HepG2 (cell line): Measurements from ENCODE around the gene RNASE13. TPM values are rescaled to one million over a fixed set of nuclear protein-coding genes. Genes with fewer than 3 reads are reported as not detected.

ENCODE experiments used
- ATAC-seq: fragments of 200-7000 bp; cut with Tn5 transposase; 3 replicates; pipeline ENCODE4 v1.9.1; 2020; ENCODE audit warnings: mild to moderate bottlenecking, moderate library complexity
- BruUV-seq: library from RNA; stranded (reverse); fragments of 400-500 nt; replicated peaks from 2 replicates; lab custom pipeline; 2021; lab: Mats Ljungman, UMichigan
- CTCF ChIA-PET: fragments of 300-600 bp; formaldehyde crosslinking; extraction: SDS; loops from one replicate; lab custom pipeline; 2021; ENCODE audit warnings: low total read pairs, inconsistent platforms, low intra/inter-chr PET ratio; lab: Yijun Ruan, JAX
- POLR2A ChIA-PET: fragments of 350-600 bp; sonication (Branson Sonifier 250); formaldehyde crosslinking; loops from one replicate; lab custom pipeline; 2020; ENCODE audit warnings: antibody characterized with exemption, inconsistent platforms; lab: Yijun Ruan, JAX
- DNase-seq: peaks from one replicate; pipeline ENCODE4 v3.0.0-alpha.2; 2015; ENCODE audit warnings: low spot score
- FAIRE-seq: peaks from 3 replicates; lab custom pipeline; 2011; peaks lifted over from hg19 to GRCh38; lab: Jason Lieb, UNC
- H2AFZ ChIP-seq: one replicate; pipeline ENCODE4 v1.6.1; 2011; ENCODE audit warnings: low read length, inconsistent platforms
- H3K27ac ChIP-seq: fragments of 300-600 bp; 3 replicates; pipeline ENCODE4 v1.8.0; 2011; ENCODE audit warnings: mixed run types, mild to moderate bottlenecking, mixed read lengths, low read length, inconsistent platforms; ENCODE audit not compliant: insufficient read depth; ENCODE audit errors: extremely low read length
- H3K27me3 ChIP-seq, 2 experiments: fragments of 200-600 bp in 1 of 2; 2 replicates in 1 of 2; 3 replicates in 1 of 2; pipeline versions ENCODE4 v1.6.0 to v1.8.0; 2011; ENCODE audit warnings: low read length in 2 of 2, mild to moderate bottlenecking in 2 of 2, moderate library complexity in 2 of 2, inconsistent platforms in 1 of 2; ENCODE audit not compliant: insufficient read depth in 2 of 2, control insufficient read depth in 1 of 2
- H3K36me3 ChIP-seq, 2 experiments: fragments of 200-600 bp in 1 of 2; replicated peaks in 1 of 2; 2 replicates in 1 of 2; 3 replicates in 1 of 2; pipeline versions ENCODE4 v1.5.1 to v1.8.0; 2011; ENCODE audit warnings: low read length in 2 of 2, inconsistent platforms in 1 of 2; ENCODE audit not compliant: insufficient read depth in 2 of 2, control insufficient read depth in 1 of 2
- H3K4me1 ChIP-seq: 2 replicates; pipeline ENCODE4 v1.5.1; 2012; ENCODE audit warnings: low read length, inconsistent platforms; ENCODE audit not compliant: insufficient read depth
- H3K4me2 ChIP-seq: 2 replicates; pipeline ENCODE4 v1.6.0; 2011; ENCODE audit warnings: low read depth, low read length, inconsistent platforms
- H3K4me3 ChIP-seq, 3 experiments: fragments of 200-600 bp in 1 of 3; sonication (generic), shearing (Covaris generic) in 1 of 3; replicated peaks in 1 of 3; 2 replicates each; pipeline ENCODE4 v1.5.1; 2011 to 2016; ENCODE audit warnings: low read length in 3 of 3, inconsistent platforms in 2 of 3, low read depth in 2 of 3, mild to moderate bottlenecking in 2 of 3, control low read depth in 1 of 3, mixed read lengths in 1 of 3; ENCODE audit not compliant: insufficient read depth in 1 of 3
- H3K79me2 ChIP-seq: one replicate; pipeline ENCODE4 v1.6.1; 2011; ENCODE audit warnings: low read length, inconsistent platforms; ENCODE audit not compliant: insufficient read depth
- H3K9ac ChIP-seq: 2 replicates; pipeline ENCODE4 v1.6.0; 2011; ENCODE audit warnings: mild to moderate bottlenecking, low read depth, low read length, inconsistent platforms; ENCODE audit not compliant: insufficient read depth
- H3K9me3 ChIP-seq: 2 replicates; pipeline ENCODE4 v1.5.1; 2012; ENCODE audit warnings: mild to moderate bottlenecking, low read length
- H4K20me1 ChIP-seq: 2 replicates; pipeline ENCODE4 v1.6.0; 2011; ENCODE audit warnings: inconsistent platforms, mild to moderate bottlenecking, low read length, moderate library complexity; ENCODE audit not compliant: insufficient read depth
- CBX1 ChIP-seq: IDR thresholded peaks from one replicate; pipeline ENCODE4 v1.6.1; 2016; ENCODE audit warnings: antibody characterized with exemption, low read depth
- HMG20A ChIP-seq: IDR thresholded peaks from 2 replicates; pipeline ENCODE4 v1.6.1; 2016; ENCODE audit warnings: borderline replicate concordance
- IKZF1 ChIP-seq: fragments of 450-650 bp; IDR thresholded peaks from 2 replicates; pipeline ENCODE4 v1.7.1; 2016
- KDM4B ChIP-seq: sonication (generic); formaldehyde crosslinking; IDR thresholded peaks from 2 replicates; pipeline ENCODE4 v1.4.0; 2020; ENCODE audit warnings: missing genetic modification reagents
- MAZ ChIP-seq, 2 experiments: sonication (generic) in 1 of 2; formaldehyde crosslinking in 1 of 2; IDR thresholded peaks; 2 replicates each; pipeline versions ENCODE4 v1.5.0 to v1.6.1; 2012 to 2020; ENCODE audit warnings: low read depth in 2 of 2, mild to moderate bottlenecking in 2 of 2, borderline replicate concordance in 1 of 2, improper control_type of control experiment in 1 of 2, low read length in 1 of 2, missing genetic modification reagents in 1 of 2, moderate library complexity in 1 of 2
- SMARCC2 ChIP-seq: fragments of 450-650 bp; IDR thresholded peaks from 2 replicates; pipeline ENCODE4 v1.6.1; 2017; ENCODE audit warnings: antibody characterized with exemption, mild to moderate bottlenecking
- ZSCAN30 ChIP-seq: sonication (generic); formaldehyde crosslinking; IDR thresholded peaks from 2 replicates; pipeline ENCODE4 v1.5.0; 2020; ENCODE audit warnings: mild to moderate bottlenecking, missing genetic modification reagents
- WGBS: methylation state at CpG from one replicate; pipeline ENCODE4 v1.1.6; 2017; ENCODE audit warnings: low lambda C conversion rate; 5-methylcytosine and 5-hydroxymethylcytosine counted together
- in situ Hi-C: cut with HindIII; loops from 2 replicates; pipeline ENCODE4 v1.10.0; 2017; ENCODE audit warnings: low pct_unique_long_range_greater_than_20kb; ENCODE audit not compliant: extremely low pct_ligation_motif_present
- intact Hi-C: fragments of 100-400 bp; cut with micrococcal nuclease; formaldehyde crosslinking; loops from one replicate; pipeline ENCODE4 v1.10.0; 2022; ENCODE audit not compliant: unreplicated experiment
- polyA plus RNA-seq, 8 experiments: library from polyadenylated mRNA; depleted of rRNA in 3 of 8; stranded (reverse) in 7 of 8; unstranded in 1 of 8; fragments of >200 nt; fragmentation: Illumina TruSeq in 4 of 8; extraction: Trizol in 4 of 8; gene quantifications; 2 replicates each; pipeline versions ENCODE4 v1.2.1 to v1.2.3, GENCODE V29; 2011 to 2016; ENCODE audit warnings: low read depth in 4 of 8, missing spikeins in 1 of 8, mixed read lengths in 1 of 8; ENCODE audit not compliant: insufficient read depth in 1 of 8
- total RNA-seq, 5 experiments: library from RNA; depleted of rRNA; stranded (reverse); fragments of >200 nt; fragmentation: Illumina TruSeq; extraction: Trizol; gene quantifications; 2 replicates each; pipeline ENCODE4 v1.2.3, GENCODE V29; 2016; ENCODE audit warnings: low read depth in 1 of 5
- TF ChIP-seq, protein P1 (sequence below), 2 experiments: sonication (generic) in 1 of 2; formaldehyde crosslinking in 1 of 2; IDR thresholded peaks; 2 replicates each; pipeline versions ENCODE4 v1.6.1 to v1.9.0; 2014 to 2022; ENCODE audit warnings: antibody characterized with exemption in 1 of 2, borderline replicate concordance in 1 of 2, inconsistent platforms in 1 of 2, low read depth in 1 of 2, missing genetic modification reagents in 1 of 2
- TF ChIP-seq, protein P2 (sequence below): IDR thresholded peaks from 2 replicates; pipeline ENCODE4 v1.6.1; 2016; ENCODE audit warnings: low read depth, missing genetic modification reagents, missing compliant biosample characterization
- TF ChIP-seq, protein P3 (sequence below): sonication (generic); formaldehyde crosslinking; IDR thresholded peaks from 2 replicates; pipeline ENCODE4 v1.5.0; 2020; ENCODE audit warnings: missing genetic modification reagents

RNASE13 gene
- total and polyA plus RNA-seq, 2 of the 13 experiments (the other 11 are each of a cell fraction or from before 2014, with no cell fraction given): 1.0 TPM; not detected in 1

DNA sequence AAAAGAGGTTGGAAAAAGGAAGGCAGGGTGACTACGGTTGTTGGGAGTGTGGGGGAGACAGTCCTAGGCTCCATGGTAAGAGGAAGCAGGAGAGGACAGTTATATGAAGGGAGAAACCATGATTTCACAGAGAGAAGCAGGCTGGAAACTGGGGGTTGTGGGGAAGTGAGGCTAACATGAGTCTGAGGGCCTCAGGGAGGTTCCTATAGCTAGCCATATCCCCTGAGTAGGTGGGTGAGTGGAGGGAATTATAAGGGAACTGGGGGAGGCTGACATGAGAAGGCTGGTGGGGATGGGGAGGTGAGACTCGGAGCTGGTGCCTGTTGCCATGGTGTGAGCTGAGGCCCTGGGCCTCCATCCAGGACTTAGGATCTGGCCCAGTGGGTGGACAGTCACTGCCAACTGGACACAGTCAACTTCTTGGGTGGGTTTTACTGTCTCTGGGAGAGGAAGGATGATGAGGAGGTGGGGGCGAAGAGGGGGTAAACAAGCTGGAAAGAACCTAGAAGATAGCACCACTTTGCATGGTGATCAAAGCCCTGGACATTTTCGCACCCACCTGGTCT, 1.4 kb downstream of the RNASE13 start:
- Histone ChIP-seq H3K4me3 (no peak overlapping the region), H3K79me2 (no peaks in the 10 kb centered on the region), H3K9me3 (no peaks in the 10 kb centered on the region), H3K9ac (no peak overlapping the region), H3K4me2 (no peak overlapping the region), H3K27ac (no peak overlapping the region), H4K20me1 (no peaks in the 10 kb centered on the region), H3K36me3 (no peaks in the 10 kb centered on the region), H2AFZ (no peak overlapping the region)
- POLR2A ChIA-PET: interaction anchor here (1.3 kb wide), 1 partner anchor 8 kb away, joined by 4 read pairs; the partner anchor contains the start of gene NDRG2
- DNase-seq (no peak), ATAC-seq (no peak), FAIRE-seq (no peak)
- in situ Hi-C loops: no loop called here
- 77% methylated on average over 4 of the region's 4 CpGs for WGBS
- intact Hi-C loops: no loop called here
- TF ChIP-seq ZSCAN30 (CRISPR knock-in tag): no peak
- TF ChIP-seq, protein P1, sequence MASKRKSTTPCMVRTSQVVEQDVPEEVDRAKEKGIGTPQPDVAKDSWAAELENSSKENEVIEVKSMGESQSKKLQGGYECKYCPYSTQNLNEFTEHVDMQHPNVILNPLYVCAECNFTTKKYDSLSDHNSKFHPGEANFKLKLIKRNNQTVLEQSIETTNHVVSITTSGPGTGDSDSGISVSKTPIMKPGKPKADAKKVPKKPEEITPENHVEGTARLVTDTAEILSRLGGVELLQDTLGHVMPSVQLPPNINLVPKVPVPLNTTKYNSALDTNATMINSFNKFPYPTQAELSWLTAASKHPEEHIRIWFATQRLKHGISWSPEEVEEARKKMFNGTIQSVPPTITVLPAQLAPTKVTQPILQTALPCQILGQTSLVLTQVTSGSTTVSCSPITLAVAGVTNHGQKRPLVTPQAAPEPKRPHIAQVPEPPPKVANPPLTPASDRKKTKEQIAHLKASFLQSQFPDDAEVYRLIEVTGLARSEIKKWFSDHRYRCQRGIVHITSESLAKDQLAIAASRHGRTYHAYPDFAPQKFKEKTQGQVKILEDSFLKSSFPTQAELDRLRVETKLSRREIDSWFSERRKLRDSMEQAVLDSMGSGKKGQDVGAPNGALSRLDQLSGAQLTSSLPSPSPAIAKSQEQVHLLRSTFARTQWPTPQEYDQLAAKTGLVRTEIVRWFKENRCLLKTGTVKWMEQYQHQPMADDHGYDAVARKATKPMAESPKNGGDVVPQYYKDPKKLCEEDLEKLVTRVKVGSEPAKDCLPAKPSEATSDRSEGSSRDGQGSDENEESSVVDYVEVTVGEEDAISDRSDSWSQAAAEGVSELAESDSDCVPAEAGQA (IDR thresholded peaks at IDR 0.05; ENCODE audit: low read depth): no peak
- TF ChIP-seq, protein P1 (CRISPR knock-in tag; IDR thresholded peaks at IDR 0.05; ENCODE audit: borderline replicate concordance): no peak
- TF ChIP-seq, protein P2, sequence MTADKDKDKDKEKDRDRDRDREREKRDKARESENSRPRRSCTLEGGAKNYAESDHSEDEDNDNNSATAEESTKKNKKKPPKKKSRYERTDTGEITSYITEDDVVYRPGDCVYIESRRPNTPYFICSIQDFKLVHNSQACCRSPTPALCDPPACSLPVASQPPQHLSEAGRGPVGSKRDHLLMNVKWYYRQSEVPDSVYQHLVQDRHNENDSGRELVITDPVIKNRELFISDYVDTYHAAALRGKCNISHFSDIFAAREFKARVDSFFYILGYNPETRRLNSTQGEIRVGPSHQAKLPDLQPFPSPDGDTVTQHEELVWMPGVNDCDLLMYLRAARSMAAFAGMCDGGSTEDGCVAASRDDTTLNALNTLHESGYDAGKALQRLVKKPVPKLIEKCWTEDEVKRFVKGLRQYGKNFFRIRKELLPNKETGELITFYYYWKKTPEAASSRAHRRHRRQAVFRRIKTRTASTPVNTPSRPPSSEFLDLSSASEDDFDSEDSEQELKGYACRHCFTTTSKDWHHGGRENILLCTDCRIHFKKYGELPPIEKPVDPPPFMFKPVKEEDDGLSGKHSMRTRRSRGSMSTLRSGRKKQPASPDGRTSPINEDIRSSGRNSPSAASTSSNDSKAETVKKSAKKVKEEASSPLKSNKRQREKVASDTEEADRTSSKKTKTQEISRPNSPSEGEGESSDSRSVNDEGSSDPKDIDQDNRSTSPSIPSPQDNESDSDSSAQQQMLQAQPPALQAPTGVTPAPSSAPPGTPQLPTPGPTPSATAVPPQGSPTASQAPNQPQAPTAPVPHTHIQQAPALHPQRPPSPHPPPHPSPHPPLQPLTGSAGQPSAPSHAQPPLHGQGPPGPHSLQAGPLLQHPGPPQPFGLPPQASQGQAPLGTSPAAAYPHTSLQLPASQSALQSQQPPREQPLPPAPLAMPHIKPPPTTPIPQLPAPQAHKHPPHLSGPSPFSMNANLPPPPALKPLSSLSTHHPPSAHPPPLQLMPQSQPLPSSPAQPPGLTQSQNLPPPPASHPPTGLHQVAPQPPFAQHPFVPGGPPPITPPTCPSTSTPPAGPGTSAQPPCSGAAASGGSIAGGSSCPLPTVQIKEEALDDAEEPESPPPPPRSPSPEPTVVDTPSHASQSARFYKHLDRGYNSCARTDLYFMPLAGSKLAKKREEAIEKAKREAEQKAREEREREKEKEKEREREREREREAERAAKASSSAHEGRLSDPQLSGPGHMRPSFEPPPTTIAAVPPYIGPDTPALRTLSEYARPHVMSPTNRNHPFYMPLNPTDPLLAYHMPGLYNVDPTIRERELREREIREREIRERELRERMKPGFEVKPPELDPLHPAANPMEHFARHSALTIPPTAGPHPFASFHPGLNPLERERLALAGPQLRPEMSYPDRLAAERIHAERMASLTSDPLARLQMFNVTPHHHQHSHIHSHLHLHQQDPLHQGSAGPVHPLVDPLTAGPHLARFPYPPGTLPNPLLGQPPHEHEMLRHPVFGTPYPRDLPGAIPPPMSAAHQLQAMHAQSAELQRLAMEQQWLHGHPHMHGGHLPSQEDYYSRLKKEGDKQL (CRISPR knock-in tag): no peak
- no peak for TF ChIP-seq CBX1
- TF ChIP-seq HMG20A (CRISPR knock-in tag): no peak
- no peak for TF ChIP-seq KDM4B
- no peak for TF ChIP-seq IKZF1
- TF ChIP-seq, protein P3, sequence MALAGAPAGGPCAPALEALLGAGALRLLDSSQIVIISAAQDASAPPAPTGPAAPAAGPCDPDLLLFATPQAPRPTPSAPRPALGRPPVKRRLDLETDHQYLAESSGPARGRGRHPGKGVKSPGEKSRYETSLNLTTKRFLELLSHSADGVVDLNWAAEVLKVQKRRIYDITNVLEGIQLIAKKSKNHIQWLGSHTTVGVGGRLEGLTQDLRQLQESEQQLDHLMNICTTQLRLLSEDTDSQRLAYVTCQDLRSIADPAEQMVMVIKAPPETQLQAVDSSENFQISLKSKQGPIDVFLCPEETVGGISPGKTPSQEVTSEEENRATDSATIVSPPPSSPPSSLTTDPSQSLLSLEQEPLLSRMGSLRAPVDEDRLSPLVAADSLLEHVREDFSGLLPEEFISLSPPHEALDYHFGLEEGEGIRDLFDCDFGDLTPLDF (CRISPR knock-in tag): no peak
- TF ChIP-seq SMARCC2: no peak
- no peak for TF ChIP-seq MAZ (IDR thresholded peaks at IDR 0.05; ENCODE audit: borderline replicate concordance, low read depth, low read length)
- no peak for TF ChIP-seq MAZ (CRISPR knock-in tag; IDR thresholded peaks at IDR 0.05; ENCODE audit: low read depth)
- TF ChIP-seq, all 625 proteins: peak for 0
- Histone ChIP-seq H3K27me3 (no peaks in the 10 kb centered on the region; a peak in 1 of 5 replicates), H3K4me1 (peaks cover 20% of the 10 kb centered on the region)
- CTCF ChIA-PET: no interaction called here
- BruUV-seq: no TSS peak
